CD4-positive, alpha-beta memory T cell (primary cell): Measurements from ENCODE around the gene STK38. TPM values are rescaled to one million over a fixed set of nuclear protein-coding genes. Genes with fewer than 3 reads are reported as not detected.

ENCODE experiments used
- CTCF ChIA-PET: fragments of 350-600 bp; sonication (Branson Sonifier 250); formaldehyde crosslinking; loops from one replicate; lab custom pipeline; 2021; ENCODE audit warnings: inconsistent platforms; ENCODE audit not compliant: partially characterized antibody; lab: Charles Lee
- POLR2A ChIA-PET: fragments of 350-600 bp; sonication (Branson Sonifier 250); formaldehyde crosslinking; loops from one replicate; lab custom pipeline; 2021; ENCODE audit not compliant: partially characterized antibody; lab: Charles Lee
- DNase-seq, 5 donors: peaks; one replicate each; pipeline versions ENCODE4 v3.0.0 to v3.0.0-alpha.2; 2020 to 2022; ENCODE audit warnings: mixed read lengths in 1 of 5
- H3K27ac ChIP-seq: one replicate; pipeline ENCODE4 v1.7.0; 2013; ENCODE audit warnings: low read depth, low read length
- H3K27me3 ChIP-seq: 2 replicates; pipeline ENCODE4 v1.7.0; 2013; ENCODE audit warnings: mild to moderate bottlenecking, low read length, moderate library complexity; ENCODE audit not compliant: insufficient read depth
- H3K36me3 ChIP-seq: 2 replicates; pipeline ENCODE4 v1.7.0; 2013; ENCODE audit warnings: mild to moderate bottlenecking, low read length, moderate library complexity; ENCODE audit not compliant: insufficient read depth
- H3K4me1 ChIP-seq: 2 replicates; pipeline ENCODE4 v1.7.0; 2013; ENCODE audit warnings: mild to moderate bottlenecking, low read length, moderate library complexity; ENCODE audit not compliant: insufficient read depth
- H3K4me3 ChIP-seq, 2 donors: one replicate each; pipeline ENCODE4 v1.7.0; 2013; ENCODE audit warnings: low read length in 2 of 2, mild to moderate bottlenecking in 1 of 2
- H3K9me3 ChIP-seq, 2 donors: one replicate each; pipeline ENCODE4 v1.7.0; 2013; ENCODE audit warnings: low read length in 2 of 2, control low read depth in 1 of 2; ENCODE audit not compliant: control insufficient read depth in 1 of 2
- H3K27ac Mint-ChIP-seq, 7 donors: one replicate each; pipeline ENCODE4 v1.8.0; 2020 to 2021; ENCODE audit warnings: mixed read lengths in 7 of 7, mild to moderate bottlenecking in 6 of 7, inconsistent platforms in 3 of 7, moderate library complexity in 3 of 7
- H3K27me3 Mint-ChIP-seq, 2 donors: one replicate each; pipeline ENCODE4 v1.8.0; 2020 to 2021; ENCODE audit warnings: mixed read lengths in 2 of 2
- H3K36me3 Mint-ChIP-seq, 2 donors: one replicate each; pipeline ENCODE4 v1.8.0; 2020 to 2021; ENCODE audit warnings: mixed read lengths in 2 of 2, inconsistent platforms in 1 of 2, mild to moderate bottlenecking in 1 of 2
- H3K4me1 Mint-ChIP-seq, 4 donors: one replicate each; pipeline ENCODE4 v1.8.0; 2020 to 2021; ENCODE audit warnings: mixed read lengths in 4 of 4, mild to moderate bottlenecking in 1 of 4
- H3K4me3 Mint-ChIP-seq, 8 donors: one replicate each; pipeline ENCODE4 v1.8.0; 2020 to 2021; ENCODE audit warnings: mixed read lengths in 8 of 8, mild to moderate bottlenecking in 7 of 8, moderate library complexity in 6 of 8, inconsistent platforms in 3 of 8
- H3K9me3 Mint-ChIP-seq, 8 donors: one replicate each; pipeline ENCODE4 v1.8.0; 2020 to 2021; ENCODE audit warnings: mixed read lengths in 8 of 8, mild to moderate bottlenecking in 5 of 8, inconsistent platforms in 3 of 8, moderate library complexity in 1 of 8
- intact Hi-C: fragments of 100-400 bp; cut with micrococcal nuclease; formaldehyde crosslinking; loops from one replicate; pipeline ENCODE4 v1.15.1; 2023
- polyA plus RNA-seq, 2 donors: library from polyadenylated mRNA; unstranded; fragments of 300-500 nt; fragmentation: Illumina TruSeq; gene quantifications; one replicate each; pipeline ENCODE4 v1.2.3, GENCODE V29; 2021
- total RNA-seq, 2 experiments: library from RNA; stranded (reverse); gene quantifications; one replicate each; pipeline ENCODE4 v1.2.3, GENCODE V29; 2021

STK38 gene
- total RNA-seq (100 to 1,000 TPM; 186 to 190 TPM), polyA plus RNA-seq (100 to 1,000 TPM in 1 of 2 donors, 10 to 100 TPM in 1; 54.3 to 124 TPM)

GRCh38 chr6:36546920-36547645 is at the start of gene STK38:
Gene STK38, minus strand, starts transcription at chr6:36547479. Its CDS starts 7,277 bp downstream, at chr6:36540202.
- H3K27me3 ChIP-seq = no peaks in the 10 kb centered on the region
- peaks cover 0 to 3% (median 0%) of the 10 kb centered on the region in 8 donors for H3K9me3 Mint-ChIP-seq
- intact Hi-C loops = loop anchor here (1.0 to 5.0 kb wide), 5 partner anchors 40 to 212 kb away; partner anchors contain the start of genes KCTD20, PXT1 and SRSF3
- peak within 1 kb of the TSS; percentile 92 for H3K27ac ChIP-seq
- ChIA-PET POLR2A (interaction anchor here (1.1 to 7.2 kb wide), 13 partner anchors 11 to 212 kb away, joined by 3 to 214 read pairs (median 6); partner anchors contain the start of genes KCTD20 and SRSF3), CTCF (interaction anchor here (1.0 to 1.4 kb wide), 4 partner anchors 15 to 68 kb away, joined by 3 to 7 read pairs (median 4); no protein-coding TSS in a partner anchor)
- peaks cover 23 to 65% (median 39%) of the 10 kb centered on the region in 4 donors for H3K4me1 Mint-ChIP-seq
- H3K36me3 ChIP-seq = no peaks in the 10 kb centered on the region
- DNase-seq = peak; percentile 85 to 90 (median 87)
- H3K27me3 Mint-ChIP-seq = no peaks in the 10 kb centered on the region
- H3K9me3 ChIP-seq = no peaks in the 10 kb centered on the region
- H3K27ac Mint-ChIP-seq = peak within 1 kb of the TSS; percentile 94 to 99 (median 98)
- H3K4me1 ChIP-seq = peaks cover 48% of the 10 kb centered on the region
- H3K4me3 ChIP-seq = peak within 1 kb of the TSS; percentile 89 to 99
- peak within 1 kb of the TSS; percentile 94 to 100 (median 100) for H3K4me3 Mint-ChIP-seq
- peaks cover 16 to 30% of the 10 kb centered on the region in 2 donors for H3K36me3 Mint-ChIP-seq

GRCh38 chr6:36596356-36596755 is 49.1 kb upstream of the STK38 start:
- Mint-ChIP-seq H3K27ac (peak overlapping the region; percentile 97 to 100 (median 99)), H3K9me3 (peaks cover 0 to 22% (median 0%) of the 10 kb centered on the region in 8 donors), H3K4me1 (peaks cover 32 to 74% (median 51%) of the 10 kb centered on the region in 4 donors), H3K4me3 (peak overlapping the region; percentile 92 to 100 (median 98)), H3K27me3 (no peaks in the 10 kb centered on the region), H3K36me3 (peaks cover 63 to 67% of the 10 kb centered on the region in 2 donors)
- CTCF ChIA-PET = interaction anchor here (1.0 to 3.4 kb wide), 6 partner anchors 17 to 163 kb away, joined by 3 to 23 read pairs (median 6); no protein-coding TSS in a partner anchor
- Histone ChIP-seq H3K4me1 (peaks cover 67% of the 10 kb centered on the region), H3K4me3 (peak overlapping the region; percentile 68 to 89), H3K27ac (peak overlapping the region; percentile 94), H3K9me3 (no peaks in the 10 kb centered on the region), H3K27me3 (no peaks in the 10 kb centered on the region), H3K36me3 (peaks cover 46% of the 10 kb centered on the region)
- DNase-seq = no peak
- intact Hi-C loops = no loop called here
- POLR2A ChIA-PET = interaction anchor here (0.5 to 12.4 kb wide), 20 partner anchors 10 to 1756 kb away, joined by 3 to 214 read pairs (median 4); partner anchors contain the start of genes KCTD20, MTCH1 and PPIL1

- ChIA-PET CTCF (interaction anchor here (0.7 to 3.4 kb wide), 6 partner anchors 14 to 165 kb away, joined by 3 to 23 read pairs (median 5); no protein-coding TSS in a partner anchor), POLR2A (interaction anchor here (0.7 to 12.4 kb wide), 18 partner anchors 8 to 567 kb away, joined by 3 to 214 read pairs (median 4); partner anchors contain the start of genes CDKN1A, KCTD20, MAPK14 and STK38)
- Histone ChIP-seq H3K9me3 (no peaks in the 10 kb centered on the region), H3K27me3 (no peaks in the 10 kb centered on the region), H3K27ac (peak overlapping the region; percentile 94), H3K4me1 (peaks cover 54% of the 10 kb centered on the region), H3K4me3 (peak overlapping the region; percentile 68 to 89), H3K36me3 (peaks cover 32% of the 10 kb centered on the region)
- Mint-ChIP-seq H3K36me3 (peaks cover 54 to 55% of the 10 kb centered on the region in 2 donors), H3K4me1 (peaks cover 26 to 66% (median 43%) of the 10 kb centered on the region in 4 donors), H3K4me3 (peak overlapping the region; percentile 92 to 100 (median 98)), H3K9me3 (peaks cover 0 to 20% (median 0%) of the 10 kb centered on the region in 8 donors), H3K27me3 (no peaks in the 10 kb centered on the region), H3K27ac (peak overlapping the region; percentile 97 to 100 (median 99))
- peak; percentile 36 to 64 (median 46) for DNase-seq
- intact Hi-C loops = loop anchor here (1.0 kb wide), 5 partner anchors 48 to 279 kb away; partner anchors contain the start of genes KCTD20, PPIL1, PXT1 and STK38
These were observed 47.8 kb upstream of the STK38 start for GRCh38 chr6:36594816-36595643.

- Histone ChIP-seq H3K36me3 (peaks cover 24% of the 10 kb centered on the region), H3K27me3 (no peaks in the 10 kb centered on the region), H3K4me3 (peak within 1 kb of the TSS; percentile 89 to 91), H3K9me3 (no peaks in the 10 kb centered on the region), H3K27ac (peak within 1 kb of the TSS; percentile 94), H3K4me1 (peaks cover 46% of the 10 kb centered on the region)
- peaks cover 0 to 17% (median 0%) of the 10 kb centered on the region in 8 donors for H3K9me3 Mint-ChIP-seq
- intact Hi-C loops = loop anchor here (1.0 kb wide), 5 partner anchors 47 to 280 kb away; partner anchors contain the start of genes KCTD20, PPIL1, PXT1 and STK38
- H3K27ac Mint-ChIP-seq = peak within 1 kb of the TSS; percentile 97 to 100 (median 99)
- ChIA-PET POLR2A (interaction anchor here (0.6 to 12.4 kb wide), 29 partner anchors 8 to 567 kb away, joined by 3 to 214 read pairs (median 3); partner anchors contain the start of genes CDKN1A, MAPK14 and STK38), CTCF (interaction anchor here (0.9 to 1.6 kb wide), 5 partner anchors 21 to 171 kb away, joined by 3 to 5 read pairs (median 4); no protein-coding TSS in a partner anchor)
- H3K4me3 Mint-ChIP-seq = peak within 1 kb of the TSS; percentile 92 to 100 (median 98)
- peaks cover 47% of the 10 kb centered on the region in 2 donors for H3K36me3 Mint-ChIP-seq
- H3K4me1 Mint-ChIP-seq = peaks cover 20 to 58% (median 35%) of the 10 kb centered on the region in 4 donors
- H3K27me3 Mint-ChIP-seq = no peaks in the 10 kb centered on the region
- peak; percentile 97 to 98 (median 98) for DNase-seq
These were observed 46.9 kb upstream of the STK38 start, which contains the start of gene SRSF3 for GRCh38 chr6:36594029-36594815. Gene SRSF3, plus strand, starts transcription at chr6:36594362. Its CDS starts 2,401 bp downstream, at chr6:36596763.

GRCh38 chr6:36593569-36594028 is 46.3 kb upstream of the STK38 start:
- H3K9me3 Mint-ChIP-seq = peaks cover 0 to 15% (median 0%) of the 10 kb centered on the region in 8 donors
- H3K4me1 Mint-ChIP-seq = peaks cover 13 to 52% (median 29%) of the 10 kb centered on the region in 4 donors
- peak overlapping the region; percentile 89 to 91 for H3K4me3 ChIP-seq
- H3K36me3 ChIP-seq = peaks cover 18% of the 10 kb centered on the region
- no peaks in the 10 kb centered on the region for H3K27me3 Mint-ChIP-seq
- ChIA-PET CTCF (interaction anchor here (0.9 to 1.6 kb wide), 4 partner anchors 22 to 170 kb away, joined by 3 to 5 read pairs (median 3); no protein-coding TSS in a partner anchor), POLR2A (interaction anchor here (0.6 to 12.4 kb wide), 22 partner anchors 9 to 425 kb away, joined by 3 to 214 read pairs (median 4); partner anchors contain the start of genes CDKN1A and STK38)
- peak in 1 of 5 donors; percentile 70 for DNase-seq
- no peaks in the 10 kb centered on the region for H3K9me3 ChIP-seq
- H3K27ac Mint-ChIP-seq = peak overlapping the region; percentile 97 to 100 (median 99)
- peaks cover 40% of the 10 kb centered on the region for H3K4me1 ChIP-seq
- H3K27me3 ChIP-seq = no peaks in the 10 kb centered on the region
- H3K4me3 Mint-ChIP-seq = peak overlapping the region; percentile 92 to 100 (median 98)
- H3K36me3 Mint-ChIP-seq = peaks cover 41% of the 10 kb centered on the region in 2 donors
- peak overlapping the region; percentile 94 for H3K27ac ChIP-seq
- intact Hi-C loops = loop anchor here (1.0 kb wide), 5 partner anchors 46 to 281 kb away; partner anchors contain the start of genes KCTD20, PPIL1, PXT1 and STK38
